CD4-positive, alpha-beta T cell treated with Interleukin-6 at 100 ng/mL for 8 hours (primary cell): ENCODE measurements around the gene ALDH2.
"Not testable (repeated sequence)": the region's sequence is repeated elsewhere in the genome, so short reads cannot be mapped to it uniquely, and the experiment has no call there.

Experiments
- DNase-seq: peaks from one replicate; pipeline ENCODE4 v3.0.0-alpha.2; 2020; ENCODE audit warnings: mixed read lengths, low spot score

ALDH2 gene

DNA sequence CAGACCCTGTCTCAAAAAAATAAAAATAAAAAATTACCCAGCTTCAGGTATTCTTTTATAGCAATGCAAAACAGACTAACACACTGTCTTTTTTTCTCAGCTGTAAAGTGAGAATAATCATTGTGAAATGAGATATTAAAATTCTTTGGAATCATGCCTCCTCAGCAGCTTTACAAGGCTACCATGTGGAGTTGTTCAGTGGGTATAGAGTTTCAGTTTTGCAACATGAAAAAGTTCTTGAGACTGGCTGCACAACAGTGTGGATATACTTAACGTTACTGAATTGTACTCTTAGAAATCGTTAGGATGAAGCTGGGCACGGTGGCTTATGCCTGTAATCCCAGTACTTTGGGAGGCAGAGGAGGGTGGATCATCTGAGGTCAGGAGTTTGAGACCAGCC, 59.6 kb downstream of the ALDH2 start:
- DNase-seq = no peak

DNA sequence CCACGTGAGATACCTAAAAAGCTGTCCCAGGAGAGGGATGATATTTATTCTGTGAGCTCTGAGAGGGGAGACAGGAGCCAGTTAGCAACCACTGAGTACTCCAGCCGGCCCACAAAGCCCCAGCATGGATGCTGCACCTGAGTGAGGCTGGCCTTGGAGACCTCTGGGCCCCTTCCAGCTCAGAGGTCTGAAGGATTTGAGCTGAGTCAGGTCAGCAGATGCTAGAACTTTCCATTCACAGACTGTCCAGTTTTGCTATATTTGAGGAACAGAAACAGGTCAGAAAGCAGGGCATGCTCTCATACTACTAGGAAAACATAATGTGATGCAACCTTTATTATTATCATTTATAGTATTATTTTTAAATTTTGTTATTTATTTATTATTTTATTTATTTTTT, 60.3 kb downstream of the ALDH2 start:
- no peak for DNase-seq

DNA sequence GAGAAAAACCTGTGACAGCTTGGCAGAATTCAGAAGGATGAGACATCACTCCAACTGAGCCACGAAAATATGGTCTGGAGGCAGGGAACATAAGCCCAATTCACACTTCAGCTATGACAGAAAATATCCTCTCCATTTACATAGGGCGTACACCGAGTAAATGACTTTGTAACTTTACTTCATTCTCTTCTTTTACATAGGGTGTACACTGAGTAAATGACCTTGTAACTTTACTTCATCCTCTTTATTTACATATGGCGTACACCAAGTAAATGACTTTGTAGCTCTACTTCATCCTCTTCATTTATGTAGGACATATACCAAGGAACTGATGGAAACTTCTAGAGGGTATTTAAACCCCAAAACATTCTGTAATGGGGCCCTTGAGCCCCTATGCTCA, 61.2 kb downstream of the ALDH2 start:
- DNase-seq = no peak

DNA sequence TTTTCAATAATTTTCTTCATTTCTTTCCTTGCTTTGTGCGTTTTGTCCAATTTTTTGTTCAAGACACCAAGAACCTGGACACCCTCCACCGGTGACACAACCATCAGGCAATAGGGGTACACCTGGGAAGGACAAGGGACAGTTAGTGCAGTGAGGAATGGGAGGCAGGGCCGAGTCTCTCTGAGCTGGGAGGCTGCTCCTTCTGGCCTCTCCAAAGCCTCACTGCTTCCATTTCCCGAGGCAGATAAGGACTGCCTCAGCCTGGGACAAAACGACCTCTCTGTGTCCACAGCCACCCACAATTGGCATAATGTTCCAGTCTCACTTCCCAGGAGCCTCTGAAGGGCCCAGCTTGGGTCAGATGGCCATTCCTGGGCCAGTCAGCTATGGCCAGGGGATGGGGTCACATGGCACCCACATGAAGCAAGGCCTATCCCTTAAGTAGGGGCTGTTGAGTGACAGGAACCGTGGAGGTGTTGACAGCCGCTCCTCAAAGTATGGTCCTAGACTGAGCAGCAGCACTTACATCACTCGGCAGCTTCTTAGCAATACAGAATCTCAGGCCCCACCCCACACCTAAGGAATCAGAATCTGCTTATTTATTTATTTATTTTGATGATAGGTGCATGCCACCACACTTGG, 61.7 kb downstream of the ALDH2 start:
- no peak for DNase-seq

DNA sequence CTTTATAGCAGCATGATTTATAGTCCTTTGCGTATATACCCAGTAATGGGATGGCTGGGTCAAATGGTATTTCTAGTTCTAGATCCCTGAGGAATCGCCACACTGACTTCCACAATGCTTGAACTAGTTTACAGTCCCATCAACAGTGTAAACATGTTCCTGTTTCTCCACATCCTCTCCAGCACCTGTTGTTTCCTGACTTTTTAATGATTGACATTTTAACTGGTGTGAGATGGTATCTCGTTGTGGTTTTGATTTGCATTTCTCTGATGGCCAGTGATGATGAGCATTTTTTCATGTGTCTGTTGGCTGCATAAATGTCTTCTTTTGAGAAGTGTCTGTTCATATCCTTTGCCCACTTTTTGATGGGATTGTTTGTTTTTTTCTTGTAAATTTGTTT, 62.9 kb downstream of the ALDH2 start:
- not testable (repeated sequence) for DNase-seq

DNA sequence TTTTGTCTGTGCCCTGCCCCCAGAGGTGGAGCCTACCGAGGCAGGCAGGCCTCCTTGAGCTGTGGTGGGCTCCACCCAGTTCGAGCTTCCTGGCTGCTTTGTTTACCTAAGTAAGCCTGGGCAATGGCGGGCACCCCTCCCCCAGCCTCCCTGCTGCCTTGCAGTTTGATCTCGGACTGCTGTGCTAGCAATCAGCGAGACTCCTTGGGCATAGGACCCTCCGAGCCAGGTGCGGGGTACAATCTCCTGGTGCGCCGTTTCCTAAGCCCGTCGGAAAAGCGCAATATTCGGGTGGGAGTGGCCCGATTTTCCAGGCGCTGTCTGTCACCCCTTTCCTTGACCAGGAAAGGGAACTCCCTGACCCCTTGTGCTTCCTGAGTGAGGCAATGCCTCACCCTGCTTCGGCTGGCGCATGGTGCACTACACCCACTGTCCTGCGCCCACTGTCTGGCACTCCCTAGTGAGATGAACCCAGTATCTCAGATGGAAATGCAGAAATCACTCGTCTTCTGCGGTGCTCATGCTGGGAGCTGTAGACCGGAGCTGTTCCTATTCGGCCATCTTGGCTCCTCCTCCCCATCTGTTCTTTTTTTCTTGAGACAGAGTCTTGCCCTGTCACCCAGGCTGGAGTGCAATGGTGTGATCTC, 68.1 kb downstream of the ALDH2 start:
- DNase-seq = not testable (repeated sequence)

DNA sequence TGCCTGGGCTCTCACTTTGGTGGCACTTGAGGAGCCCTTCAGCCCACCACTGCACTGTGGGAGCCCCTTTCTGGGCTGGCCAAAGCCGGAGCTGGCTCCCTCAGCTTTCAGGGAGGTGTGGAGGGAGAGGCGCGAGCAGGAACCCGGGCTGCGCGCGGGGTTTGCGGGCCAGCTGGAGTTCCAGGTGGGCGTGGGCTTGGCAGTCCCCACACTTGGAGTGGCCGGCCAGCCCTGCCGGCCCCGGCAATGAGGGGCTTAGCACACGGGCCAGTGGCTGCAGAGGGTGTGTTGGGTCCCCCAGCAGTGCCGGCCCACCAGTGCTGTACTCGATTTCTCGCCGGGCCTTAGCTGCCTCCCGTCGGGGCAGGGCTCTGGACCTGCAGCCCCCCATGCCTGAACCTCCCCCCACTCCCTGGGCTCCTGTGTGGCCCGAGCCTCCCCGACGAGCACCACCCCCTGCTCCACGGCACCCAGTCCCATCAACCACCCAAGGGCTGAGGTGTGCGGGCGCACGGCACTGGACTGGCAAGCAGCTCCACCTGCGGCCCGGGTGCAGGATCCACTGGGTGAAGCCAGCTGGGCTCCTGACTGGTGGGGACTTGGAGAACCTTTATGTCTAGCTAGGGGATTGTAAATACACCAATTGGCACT, 68.9 kb downstream of the ALDH2 start:
- DNase-seq = not testable (repeated sequence)

DNA sequence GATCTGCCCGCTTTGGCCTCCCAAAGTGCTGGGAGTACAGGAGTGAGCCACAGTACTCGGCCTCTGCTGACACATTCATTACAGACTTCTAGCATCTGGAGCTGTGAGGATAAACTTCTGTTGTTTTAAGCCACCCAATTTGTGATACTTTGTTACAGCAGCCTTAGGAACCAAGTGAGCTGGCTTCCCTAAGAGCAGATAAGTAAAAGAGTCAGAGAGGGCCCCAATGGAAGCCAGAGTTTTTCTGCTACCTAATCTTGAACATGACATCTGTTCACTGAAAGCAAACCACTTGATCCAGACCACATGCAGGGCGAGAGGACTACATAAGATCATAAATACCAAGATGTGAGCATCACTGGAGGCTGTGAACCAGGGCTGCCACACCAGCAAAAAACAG, 71.6 kb downstream of the ALDH2 start:
- no peak for DNase-seq

DNA sequence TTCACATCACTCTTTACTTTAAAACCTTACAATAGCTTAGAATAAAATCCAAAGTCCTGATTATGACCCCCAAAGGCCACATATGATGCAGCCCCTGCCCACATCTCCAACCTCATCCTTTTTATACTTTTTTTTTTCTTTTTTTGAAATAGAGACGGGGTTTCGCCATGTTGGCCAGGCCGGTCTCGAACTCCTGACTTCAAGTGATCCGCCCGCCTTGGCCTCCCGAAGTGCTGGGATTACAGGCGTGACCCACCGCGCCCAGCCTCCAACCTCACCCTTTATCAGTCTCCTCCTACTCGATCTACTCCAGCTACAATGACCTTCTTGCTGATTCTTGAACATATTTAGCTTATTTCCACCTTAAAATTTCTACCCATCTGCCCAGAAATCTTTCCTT, 74.1 kb downstream of the ALDH2 start:
- no peak for DNase-seq

DNA sequence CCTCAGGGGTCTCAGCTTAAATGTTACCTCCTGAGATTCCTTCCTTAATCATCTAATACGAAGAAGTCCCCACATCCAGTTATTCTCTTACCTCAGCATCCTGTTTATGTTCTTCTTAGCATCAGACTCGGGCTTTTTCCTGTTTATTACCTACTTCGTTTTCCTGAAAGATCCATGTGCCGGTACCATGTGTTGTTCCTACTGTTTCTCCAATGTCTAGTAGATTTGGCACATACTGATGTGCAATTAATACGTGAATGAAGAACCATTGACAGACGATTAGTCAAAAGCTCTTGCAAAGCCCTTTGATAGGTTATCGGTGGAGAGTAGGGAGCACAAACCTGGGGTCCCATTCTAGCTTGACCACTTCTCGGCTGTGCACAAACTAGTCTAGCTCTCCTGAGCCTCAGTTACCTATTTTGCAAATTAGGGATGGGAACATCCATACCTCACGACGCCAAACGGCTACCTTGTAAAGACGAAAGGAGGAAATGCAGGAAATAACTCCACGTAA, 74.6 kb downstream of the ALDH2 start:
- no peak for DNase-seq

DNA sequence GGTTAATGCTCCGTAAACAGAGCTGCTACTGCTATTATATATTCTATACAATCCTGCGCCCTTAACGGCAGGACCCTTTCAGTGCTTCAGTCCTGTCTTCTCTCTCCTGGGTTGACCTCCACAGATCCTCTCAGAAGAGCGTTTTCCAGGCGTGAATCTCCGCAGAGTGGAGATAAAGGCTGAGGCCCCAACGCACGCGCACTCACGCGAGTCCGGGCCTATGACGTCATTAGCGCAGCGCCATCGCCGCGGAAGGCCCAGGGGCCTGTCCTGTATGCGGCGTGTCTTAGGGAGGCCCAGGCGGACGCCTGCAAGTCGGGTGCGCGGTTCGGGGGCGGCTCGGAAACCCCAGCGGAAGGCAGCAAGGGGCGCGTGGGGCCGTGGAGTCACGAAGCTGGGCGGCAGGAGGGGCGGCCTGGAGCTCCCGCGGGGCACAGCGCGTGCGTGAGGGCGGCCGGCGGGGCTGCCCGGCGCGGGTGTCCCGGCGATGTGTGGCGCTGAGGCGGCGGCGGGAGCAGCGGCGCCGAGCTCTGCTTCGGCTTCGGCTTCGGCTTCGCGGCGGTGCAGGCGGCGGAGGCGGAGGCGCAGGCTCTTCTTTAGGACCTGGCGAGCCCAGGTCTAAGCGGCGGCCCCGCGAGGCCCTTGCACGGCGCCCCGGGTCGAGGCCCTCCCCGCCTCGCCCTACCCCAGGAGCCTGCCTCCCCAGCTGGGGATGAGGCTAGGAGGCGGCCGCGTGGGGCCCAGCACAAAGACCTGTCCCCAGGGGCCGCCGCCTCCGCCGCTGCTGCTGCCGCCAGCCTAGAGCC, 75.2 kb downstream of the ALDH2 start, which contains the start of gene MAPKAPK5:
Gene MAPKAPK5, plus strand, starts transcription at position 479 of the 806 bp plus-strand sequence. CDS start 506 bp downstream, outside the sequence.
- peak; percentile 94 for DNase-seq

DNA sequence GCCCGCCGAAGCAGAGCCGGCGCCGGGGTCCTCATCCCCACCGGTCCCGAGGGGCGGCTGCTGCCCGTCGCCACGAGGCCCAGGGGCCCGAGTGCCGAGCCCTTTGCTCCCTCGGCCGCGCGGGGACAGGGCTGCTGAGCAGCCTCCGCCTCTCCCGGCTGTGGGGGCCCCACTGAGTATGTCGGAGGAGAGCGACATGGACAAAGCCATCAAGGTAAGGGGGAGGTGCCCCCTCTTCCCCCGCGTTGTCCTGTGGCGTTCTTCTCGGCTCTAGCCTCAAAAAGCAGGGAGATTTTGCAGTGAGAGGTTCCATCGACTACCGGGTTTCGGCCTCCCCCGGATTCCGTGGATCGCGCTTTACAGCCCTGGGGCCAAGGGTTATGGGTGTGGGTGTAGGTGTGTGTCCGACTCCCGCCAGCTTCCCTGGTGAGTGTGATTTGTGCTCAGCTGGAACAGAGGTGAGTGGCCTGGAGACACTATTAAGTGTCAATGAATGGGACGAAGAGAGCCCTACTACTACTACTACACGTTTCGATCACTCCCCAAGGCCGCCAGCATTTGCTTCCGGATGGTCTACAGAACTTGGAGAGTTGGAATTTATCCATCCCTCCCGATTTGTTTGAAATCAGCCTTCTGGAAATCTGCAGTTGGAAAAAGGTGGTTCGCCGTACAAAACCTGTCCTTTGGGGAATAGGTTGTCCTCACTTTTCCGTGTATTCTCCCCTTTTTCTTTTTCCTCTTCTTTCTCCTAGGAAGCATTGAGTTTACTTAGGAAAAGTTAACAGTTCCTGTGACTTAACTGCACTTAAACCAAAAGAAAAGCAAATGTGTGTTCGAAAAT, 76.0 kb downstream of the ALDH2 start:
- peak; percentile 7 for DNase-seq

DNA sequence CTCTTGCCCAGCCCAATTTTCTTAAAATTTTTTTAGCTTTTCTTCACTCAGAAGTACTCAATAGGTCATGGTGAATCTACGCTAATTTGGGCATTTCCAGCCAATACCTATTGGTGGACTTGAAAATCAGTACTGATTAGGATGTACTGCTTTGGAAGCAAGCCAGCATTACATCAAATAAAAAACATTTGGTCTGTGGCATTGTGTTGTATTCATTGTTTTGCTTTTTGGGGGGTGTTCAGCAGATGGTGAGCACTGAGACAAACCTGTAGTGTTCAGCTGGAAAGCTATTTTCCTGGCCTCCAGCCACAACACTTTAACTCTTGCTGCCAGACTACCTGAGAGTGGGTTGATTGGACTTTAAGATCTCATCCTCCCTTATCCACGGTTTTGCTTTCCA, 79.3 kb downstream of the ALDH2 start:
- no peak for DNase-seq

DNA sequence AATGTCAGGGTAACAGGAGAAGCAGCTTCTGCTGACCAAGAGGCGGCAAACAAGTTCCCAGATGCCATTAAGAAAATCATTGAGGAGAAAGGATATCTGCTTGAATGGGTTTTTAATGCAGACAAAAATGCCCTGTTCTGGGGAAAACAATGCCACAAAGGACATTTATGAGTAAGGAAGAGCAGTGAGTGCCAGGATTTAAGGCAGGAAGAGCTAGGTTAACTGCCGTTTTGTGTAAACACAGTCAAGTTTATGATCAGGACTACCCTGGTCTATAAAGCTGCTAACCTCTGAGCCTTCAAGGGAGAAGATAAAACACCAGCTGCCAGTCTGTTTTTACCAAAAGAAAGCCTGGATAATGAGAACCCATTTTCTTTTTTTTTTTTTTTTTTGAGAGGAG, 83.8 kb downstream of the ALDH2 start:
- no peak for DNase-seq

DNA sequence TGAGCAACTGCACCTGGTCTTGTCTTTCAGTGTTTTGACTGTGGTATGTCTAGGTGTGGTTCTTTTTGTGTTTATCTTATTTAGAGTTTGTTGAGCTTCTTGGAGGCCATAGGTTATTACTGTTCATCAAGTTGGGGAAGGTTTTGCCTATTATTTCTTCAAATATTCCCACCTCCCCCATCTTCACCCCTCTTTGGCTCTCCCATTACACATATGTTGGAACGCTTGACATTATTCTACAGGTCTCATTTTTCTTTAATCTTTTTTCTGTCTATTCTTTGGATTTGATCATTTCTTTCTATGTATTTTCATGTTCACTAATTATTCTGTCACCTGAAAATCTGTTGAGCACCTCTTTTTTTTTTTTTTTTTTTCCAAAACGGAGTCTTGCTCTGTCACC, 91.5 kb downstream of the ALDH2 start:
- no peak for DNase-seq

DNA sequence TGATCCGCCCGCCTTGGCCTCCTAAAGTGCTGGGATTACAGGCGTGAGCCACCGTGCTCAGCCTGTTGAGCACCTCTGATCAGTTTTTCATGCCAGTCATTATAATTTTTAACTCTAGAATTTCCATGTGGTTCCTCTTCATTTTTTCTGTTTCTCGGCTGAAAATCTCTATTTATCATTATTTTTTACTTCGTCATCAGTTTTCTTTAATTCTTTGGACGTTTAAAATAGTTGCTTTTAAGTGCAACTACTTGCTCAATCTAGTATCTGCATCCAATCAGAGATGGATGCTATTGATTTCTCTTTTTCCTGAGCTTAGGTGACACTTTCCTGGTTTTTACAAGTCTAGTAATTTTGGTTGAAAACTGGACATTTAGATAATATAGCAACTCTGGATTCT, 92.0 kb downstream of the ALDH2 start:
- no peak for DNase-seq

DNA sequence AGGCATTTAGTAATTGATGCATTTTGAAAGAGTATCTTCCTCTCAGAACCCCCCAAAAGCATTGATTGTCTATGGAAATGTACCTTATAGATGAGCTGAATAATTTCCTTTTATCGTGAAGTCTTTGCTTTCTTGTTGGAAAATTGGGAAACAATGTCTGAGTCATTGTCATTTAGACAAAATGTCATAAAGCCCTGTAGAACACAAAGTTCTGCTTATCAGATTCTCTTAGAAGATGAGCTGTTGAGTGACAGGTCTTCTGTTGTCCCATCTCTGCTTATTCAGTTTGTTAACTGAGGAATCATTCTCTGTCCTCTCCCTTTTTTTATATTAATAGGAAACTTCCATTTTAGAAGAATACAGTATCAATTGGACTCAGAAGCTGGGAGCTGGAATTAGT, 98.2 kb downstream of the ALDH2 start:
- DNase-seq = no peak
